Measurements from ENCODE around the gene VENTX. TPM values are rescaled to one million over a fixed set of nuclear protein-coding genes. Genes with fewer than 3 reads are reported as not detected.
"Not testable (repeated sequence)": the region's sequence is repeated elsewhere in the genome, so short reads cannot be mapped to it uniquely, and the experiment has no call there.

The VENTX gene
- total RNA-seq, 1 donor from 2014 or later, result not detected

- H3K4me1 ChIP-seq (ENCODE audit: control insufficient read depth in 3 of 3, insufficient read depth in 3 of 3, low read length in 3 of 3), result peaks cover 16 to 25% (median 25%) of the 10 kb centered on the region in 3 donors
- no peak overlapping the region for H3K27ac ChIP-seq (ENCODE audit: low read depth, low read length)
- H3K36me3 ChIP-seq (ENCODE audit: control insufficient read depth in 3 of 3, insufficient read depth in 3 of 3, low read length in 3 of 3), result peaks cover 0 to 2% (median 0%) of the 10 kb centered on the region in 3 donors
- H3K27me3 ChIP-seq (ENCODE audit: control insufficient read depth in 3 of 3, insufficient read depth in 3 of 3, low read length in 3 of 3), result no peaks in the 10 kb centered on the region
- no peak overlapping the region for H3K9ac ChIP-seq (ENCODE audit: low read depth in 1 of 3, low read length in 3 of 3)
- H3K9me3 ChIP-seq (ENCODE audit: control insufficient read depth in 3 of 3, low read length in 3 of 3), result no peaks in the 10 kb centered on the region
- H3K4me3 ChIP-seq (ENCODE audit: low read length in 3 of 3), result no peak overlapping the region
These were observed 26.8 kb downstream of the VENTX start for GRCh38 chr10:133264461-133264860.

- not testable (repeated sequence) for H3K27ac ChIP-seq (ENCODE audit: low read depth, low read length)
These were observed 27.4 kb downstream of the VENTX start for GRCh38 chr10:133265052-133265451.

DNA sequence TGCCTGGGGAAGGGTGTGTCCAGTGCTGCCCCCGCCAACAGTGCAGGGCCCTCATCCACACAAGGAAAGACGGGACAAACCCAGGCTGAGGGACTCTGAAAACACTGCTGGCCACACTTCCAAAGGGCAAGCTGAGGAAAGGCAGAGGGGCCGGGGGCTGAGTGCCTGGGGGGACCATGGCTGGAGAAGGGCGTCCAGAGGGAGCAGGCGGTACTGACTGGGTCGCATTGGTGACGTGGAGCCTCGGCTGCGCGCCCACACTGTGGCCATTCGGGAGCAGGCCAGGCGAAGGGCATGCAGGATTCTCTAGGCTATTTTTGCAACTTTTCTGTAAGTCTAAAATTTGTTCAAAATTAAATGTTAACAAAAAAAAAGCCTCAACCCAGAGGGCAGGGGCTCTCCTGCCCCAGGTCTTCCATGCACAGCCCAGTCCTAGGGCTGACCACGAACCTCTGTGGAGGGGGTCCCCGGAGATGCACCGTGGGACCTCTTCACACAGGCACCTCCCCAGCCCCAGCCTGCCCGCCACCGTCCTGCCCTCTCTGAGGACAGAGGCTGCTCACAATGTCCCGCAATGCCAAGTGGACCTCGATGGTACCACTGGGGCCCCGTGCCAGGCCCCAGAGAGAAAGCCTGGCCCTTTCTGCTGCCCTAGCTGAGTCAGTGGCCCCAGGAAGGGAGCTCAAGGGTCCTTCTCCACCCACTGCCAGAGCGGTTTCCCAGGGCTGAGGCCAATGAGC lies 28.6 kb downstream of the VENTX start:
- H3K9ac ChIP-seq (ENCODE audit: low read depth in 1 of 3, low read length in 3 of 3), result no peak overlapping the region
- H3K27me3 ChIP-seq (ENCODE audit: control insufficient read depth in 3 of 3, insufficient read depth in 3 of 3, low read length in 3 of 3), result no peaks in the 10 kb centered on the region
- peaks cover 7 to 10% (median 7%) of the 10 kb centered on the region in 3 donors for H3K4me1 ChIP-seq (ENCODE audit: control insufficient read depth in 3 of 3, insufficient read depth in 3 of 3, low read length in 3 of 3)
- H3K4me3 ChIP-seq (ENCODE audit: low read length in 3 of 3), result no peak overlapping the region
- H3K9me3 ChIP-seq (ENCODE audit: control insufficient read depth in 3 of 3, low read length in 3 of 3), result no peaks in the 10 kb centered on the region
- H3K27ac ChIP-seq (ENCODE audit: low read depth, low read length), result no peak overlapping the region
- peaks cover 0 to 8% (median 4%) of the 10 kb centered on the region in 3 donors for H3K36me3 ChIP-seq (ENCODE audit: control insufficient read depth in 3 of 3, insufficient read depth in 3 of 3, low read length in 3 of 3)

More at GRCh38 chr10:133265052-133265451, 27.4 kb downstream of the VENTX start:
- H3K27me3 ChIP-seq (ENCODE audit: control insufficient read depth in 3 of 3, insufficient read depth in 3 of 3, low read length in 3 of 3); H3K4me3 ChIP-seq (ENCODE audit: low read length in 3 of 3); H3K9ac ChIP-seq (ENCODE audit: low read depth in 1 of 3, low read length in 3 of 3); H3K36me3 ChIP-seq (ENCODE audit: control insufficient read depth in 3 of 3, insufficient read depth in 3 of 3, low read length in 3 of 3); H3K9me3 ChIP-seq (ENCODE audit: control insufficient read depth in 3 of 3, low read length in 3 of 3): not testable (repeated sequence)
- peaks cover 10 to 20% (median 19%) of the 10 kb centered on the region in 3 donors for H3K4me1 ChIP-seq (ENCODE audit: control insufficient read depth in 3 of 3, insufficient read depth in 3 of 3, low read length in 3 of 3)

GRCh38 chr10:133267293-133267692 lies 29.6 kb downstream of the VENTX start:
- Histone ChIP-seq H3K9ac (ENCODE audit: low read depth in 1 of 3, low read length in 3 of 3) (no peak overlapping the region), H3K9me3 (ENCODE audit: control insufficient read depth in 3 of 3, low read length in 3 of 3) (no peaks in the 10 kb centered on the region), H3K27me3 (ENCODE audit: control insufficient read depth in 3 of 3, insufficient read depth in 3 of 3, low read length in 3 of 3) (no peaks in the 10 kb centered on the region), H3K36me3 (ENCODE audit: control insufficient read depth in 3 of 3, insufficient read depth in 3 of 3, low read length in 3 of 3) (peaks cover 0 to 8% (median 4%) of the 10 kb centered on the region in 3 donors), H3K4me1 (ENCODE audit: control insufficient read depth in 3 of 3, insufficient read depth in 3 of 3, low read length in 3 of 3) (peaks cover 5 to 6% (median 5%) of the 10 kb centered on the region in 3 donors), H3K27ac (ENCODE audit: low read depth, low read length) (no peak overlapping the region), H3K4me3 (ENCODE audit: low read length in 3 of 3) (no peak overlapping the region)

GRCh38 chr10:133267829-133268228 lies 30.2 kb downstream of the VENTX start:
- Histone ChIP-seq H3K36me3 (ENCODE audit: control insufficient read depth in 3 of 3, insufficient read depth in 3 of 3, low read length in 3 of 3) (peaks cover 0 to 5% (median 4%) of the 10 kb centered on the region in 3 donors), H3K4me3 (ENCODE audit: low read length in 3 of 3) (no peak overlapping the region), H3K27me3 (ENCODE audit: control insufficient read depth in 3 of 3, insufficient read depth in 3 of 3, low read length in 3 of 3) (no peaks in the 10 kb centered on the region)

GRCh38 chr10:133268532-133268931 lies 30.9 kb downstream of the VENTX start:
- H3K4me1 ChIP-seq (ENCODE audit: control insufficient read depth in 3 of 3, insufficient read depth in 3 of 3, low read length in 3 of 3), result no peaks in the 10 kb centered on the region
- H3K27ac ChIP-seq (ENCODE audit: low read depth, low read length), result no peak overlapping the region
- H3K9ac ChIP-seq (ENCODE audit: low read depth in 1 of 3, low read length in 3 of 3), result no peak overlapping the region
- H3K9me3 ChIP-seq (ENCODE audit: control insufficient read depth in 3 of 3, low read length in 3 of 3), result no peaks in the 10 kb centered on the region
- H3K36me3 ChIP-seq (ENCODE audit: control insufficient read depth in 3 of 3, insufficient read depth in 3 of 3, low read length in 3 of 3), result peaks cover 0 to 5% (median 4%) of the 10 kb centered on the region in 3 donors
- no peak overlapping the region for H3K4me3 ChIP-seq (ENCODE audit: low read length in 3 of 3)
- H3K27me3 ChIP-seq (ENCODE audit: control insufficient read depth in 3 of 3, insufficient read depth in 3 of 3, low read length in 3 of 3), result no peaks in the 10 kb centered on the region

More at GRCh38 chr10:133267829-133268228, 30.2 kb downstream of the VENTX start:
- Histone ChIP-seq H3K9me3 (ENCODE audit: control insufficient read depth in 3 of 3, low read length in 3 of 3) (no peaks in the 10 kb centered on the region), H3K27ac (ENCODE audit: low read depth, low read length) (no peak overlapping the region), H3K9ac (ENCODE audit: low read depth in 1 of 3, low read length in 3 of 3) (no peak overlapping the region), H3K4me1 (ENCODE audit: control insufficient read depth in 3 of 3, insufficient read depth in 3 of 3, low read length in 3 of 3) (peaks cover under 1% of the 10 kb centered on the region in 3 donors)

DNA sequence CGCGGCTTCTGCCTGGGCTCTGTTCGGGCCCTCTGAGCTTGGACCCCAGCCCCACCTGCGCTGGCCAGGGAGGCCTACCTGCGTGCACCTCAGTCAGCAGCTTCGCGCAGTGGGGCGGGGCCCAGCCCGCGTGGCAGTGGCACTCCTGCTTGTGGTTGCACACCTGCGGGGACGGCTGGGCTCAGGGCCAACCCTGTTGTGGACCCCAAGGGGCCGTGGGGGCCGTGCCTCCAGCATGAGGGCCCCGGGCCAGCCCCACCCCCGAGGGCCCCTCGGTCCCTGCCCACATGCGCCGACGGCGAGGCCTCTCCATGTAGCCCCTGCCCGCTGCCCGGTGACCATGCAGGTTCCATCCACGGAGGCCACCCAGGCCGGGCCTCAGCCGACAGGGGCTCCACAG lies 31.7 kb downstream of the VENTX start:
- Histone ChIP-seq H3K4me1 (ENCODE audit: control insufficient read depth in 3 of 3, insufficient read depth in 3 of 3, low read length in 3 of 3) (no peaks in the 10 kb centered on the region), H3K9me3 (ENCODE audit: control insufficient read depth in 3 of 3, low read length in 3 of 3) (no peaks in the 10 kb centered on the region)

DNA sequence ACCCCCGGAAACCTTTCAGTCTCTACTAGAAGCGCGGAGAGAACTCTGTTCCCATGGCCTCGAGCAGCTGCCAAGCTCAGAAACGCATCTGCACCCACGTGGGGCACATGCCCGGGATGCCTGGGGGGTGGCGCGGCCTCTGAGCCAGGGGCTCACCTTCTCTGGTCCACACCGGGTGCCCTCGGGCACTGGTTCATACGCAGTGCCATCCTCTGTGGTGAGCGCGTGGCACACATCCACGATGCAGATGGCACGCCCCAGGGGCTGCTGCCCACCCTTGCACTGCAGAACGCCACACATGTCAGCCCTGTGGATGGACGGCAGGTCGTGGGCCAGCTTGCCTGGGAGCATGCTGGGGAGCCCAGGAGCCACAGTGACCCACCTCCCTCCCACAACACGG lies 32.5 kb downstream of the VENTX start:
- H3K27me3 ChIP-seq (ENCODE audit: control insufficient read depth in 3 of 3, insufficient read depth in 3 of 3, low read length in 3 of 3), result peaks cover 0 to 10% (median 8%) of the 10 kb centered on the region in 3 donors
- no peak overlapping the region for H3K27ac ChIP-seq (ENCODE audit: low read depth, low read length)
- H3K4me3 ChIP-seq (ENCODE audit: low read length in 3 of 3), result no peak overlapping the region

More for the DNA sequence above, 31.7 kb downstream of the VENTX start:
- Histone ChIP-seq H3K4me3 (ENCODE audit: low read length in 3 of 3) (no peak overlapping the region), H3K27ac (ENCODE audit: low read depth, low read length) (no peak overlapping the region), H3K9ac (ENCODE audit: low read depth in 1 of 3, low read length in 3 of 3) (no peak overlapping the region), H3K36me3 (ENCODE audit: control insufficient read depth in 3 of 3, insufficient read depth in 3 of 3, low read length in 3 of 3) (peaks cover 0 to 5% (median 4%) of the 10 kb centered on the region in 3 donors), H3K27me3 (ENCODE audit: control insufficient read depth in 3 of 3, insufficient read depth in 3 of 3, low read length in 3 of 3) (peaks cover 0 to 4% (median 0%) of the 10 kb centered on the region in 3 donors)

DNA sequence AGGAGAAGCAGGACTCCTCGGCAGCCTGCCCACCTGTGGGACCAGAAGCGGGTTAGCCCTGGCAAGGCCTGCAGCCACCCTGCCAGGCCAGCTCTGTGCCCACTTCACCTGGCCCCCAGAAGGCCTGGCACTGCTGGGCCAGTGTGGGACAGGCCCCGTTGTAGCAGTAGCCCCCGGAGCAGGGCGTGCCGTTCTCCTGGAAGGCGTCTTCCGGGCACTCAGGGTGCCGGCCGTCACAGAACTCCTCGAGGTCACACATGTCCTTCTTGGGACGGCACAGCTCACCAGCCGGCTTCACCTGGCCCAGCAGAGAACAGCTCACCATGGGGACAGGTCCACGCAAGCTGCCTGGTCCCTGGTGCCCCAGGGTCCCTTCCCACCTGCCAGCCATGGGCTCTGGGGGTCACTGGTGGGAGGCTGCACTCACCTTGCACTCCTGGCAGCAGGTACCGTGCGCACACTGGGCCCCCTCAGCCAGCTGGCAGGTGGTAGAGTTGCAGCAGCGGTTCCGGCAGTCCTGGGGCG lies 33.2 kb downstream of the VENTX start:
- H3K4me3 ChIP-seq (ENCODE audit: low read length in 3 of 3), result no peak overlapping the region
- no peak overlapping the region for H3K9ac ChIP-seq (ENCODE audit: low read depth in 1 of 3, low read length in 3 of 3)
- peaks cover 0 to 5% (median 4%) of the 10 kb centered on the region in 3 donors for H3K36me3 ChIP-seq (ENCODE audit: control insufficient read depth in 3 of 3, insufficient read depth in 3 of 3, low read length in 3 of 3)
- no peaks in the 10 kb centered on the region for H3K9me3 ChIP-seq (ENCODE audit: control insufficient read depth in 3 of 3, low read length in 3 of 3)
- H3K4me1 ChIP-seq (ENCODE audit: control insufficient read depth in 3 of 3, insufficient read depth in 3 of 3, low read length in 3 of 3), result no peaks in the 10 kb centered on the region
- no peak overlapping the region for H3K27ac ChIP-seq (ENCODE audit: low read depth, low read length)
- peaks cover under 1 to 15% (median 15%) of the 10 kb centered on the region in 3 donors for H3K27me3 ChIP-seq (ENCODE audit: control insufficient read depth in 3 of 3, insufficient read depth in 3 of 3, low read length in 3 of 3)

More for the DNA sequence above, 32.5 kb downstream of the VENTX start:
- no peaks in the 10 kb centered on the region for H3K4me1 ChIP-seq (ENCODE audit: control insufficient read depth in 3 of 3, insufficient read depth in 3 of 3, low read length in 3 of 3)
- H3K9ac ChIP-seq (ENCODE audit: low read depth in 1 of 3, low read length in 3 of 3), result no peak overlapping the region
- H3K36me3 ChIP-seq (ENCODE audit: control insufficient read depth in 3 of 3, insufficient read depth in 3 of 3, low read length in 3 of 3), result peaks cover 0 to 5% (median 4%) of the 10 kb centered on the region in 3 donors
- H3K9me3 ChIP-seq (ENCODE audit: control insufficient read depth in 3 of 3, low read length in 3 of 3), result no peaks in the 10 kb centered on the region

All from skeletal muscle tissue (tissue), 4 donors.